OCI-LY7 (cell line): ENCODE data around the gene SMIM21. TPM values are rescaled to one million over a fixed set of nuclear protein-coding genes. Genes with fewer than 3 reads are reported as not detected.

Experiments used
- BruUV-seq: library from RNA; stranded (reverse); fragments of 400-500 nt; replicated peaks from 2 replicates; lab custom pipeline; 2021; lab: Mats Ljungman, UMichigan
- CTCF ChIA-PET: fragments of 300-600 bp; sonication (Branson Sonifier 250); formaldehyde crosslinking; loops from one replicate; lab custom pipeline; 2022; ENCODE audit warnings: antibody characterized with exemption; ENCODE audit not compliant: unreplicated experiment; lab: Charles Lee
- POLR2A ChIA-PET: fragments of 300-600 bp; sonication (Branson Sonifier 250); formaldehyde crosslinking; loops from one replicate; lab custom pipeline; 2022; ENCODE audit warnings: antibody characterized with exemption; lab: Charles Lee
- DNase-seq: peaks from one replicate; pipeline ENCODE4 v3.0.0-alpha.2; 2015; ENCODE audit warnings: low spot score
- H2AFZ ChIP-seq: fragments of 200-600 bp; sonication (generic), shearing (Covaris generic); 2 replicates; pipeline ENCODE4 v1.6.1; 2014; ENCODE audit warnings: mild to moderate bottlenecking, antibody characterized with exemption, low read length, moderate library complexity
- H3K27ac ChIP-seq: fragments of 200-600 bp; sonication (generic); 2 replicates; pipeline ENCODE4 v1.5.1; 2014; ENCODE audit warnings: mixed run types, low read depth, mild to moderate bottlenecking, moderate library complexity, low read length, inconsistent platforms; ENCODE audit not compliant: poor library complexity, severe bottlenecking
- H3K36me3 ChIP-seq: fragments of 200-600 bp; sonication (generic); 2 replicates; pipeline ENCODE4 v1.6.1; 2014; ENCODE audit warnings: mild to moderate bottlenecking, antibody characterized with exemption, low read length, moderate library complexity, mixed read lengths; ENCODE audit not compliant: insufficient read depth
- H3K4me1 ChIP-seq: fragments of 200-600 bp; sonication (generic); 2 replicates; pipeline ENCODE4 v1.5.1; 2014; ENCODE audit warnings: mild to moderate bottlenecking, low read length; ENCODE audit not compliant: insufficient read depth, poor library complexity, severe bottlenecking
- H3K4me2 ChIP-seq: fragments of 200-600 bp; sonication (generic); 2 replicates; pipeline ENCODE4 v1.6.1; 2014; ENCODE audit warnings: mild to moderate bottlenecking, low read length
- H3K4me3 ChIP-seq: fragments of 200-600 bp; sonication (generic); 2 replicates; pipeline ENCODE4 v1.5.1; 2014; ENCODE audit warnings: mild to moderate bottlenecking, low read depth, low read length; ENCODE audit not compliant: poor library complexity, severe bottlenecking
- H3K79me2 ChIP-seq: fragments of 200-600 bp; sonication (generic); 2 replicates; pipeline ENCODE4 v1.6.1; 2016; ENCODE audit warnings: low read depth, mild to moderate bottlenecking, low read length, moderate library complexity, mixed read lengths; ENCODE audit not compliant: insufficient read depth
- H3K9me2 ChIP-seq: fragments of 200-600 bp; sonication (generic); 2 replicates; pipeline ENCODE4 v1.6.1; 2016; ENCODE audit warnings: mild to moderate bottlenecking, low read length, mixed read lengths; ENCODE audit not compliant: insufficient read depth
- H3K9me3 ChIP-seq: fragments of 200-600 bp; sonication (generic); 2 replicates; pipeline ENCODE4 v1.6.1; 2014; ENCODE audit warnings: mild to moderate bottlenecking, mixed run types, low read length, mixed read lengths
- H4K20me1 ChIP-seq: fragments of 200-600 bp; sonication (generic); 2 replicates; pipeline ENCODE4 v1.6.1; 2014; ENCODE audit warnings: mild to moderate bottlenecking, antibody characterized with exemption, low read length, moderate library complexity, mixed read lengths; ENCODE audit not compliant: insufficient read depth
- CTCF ChIP-seq: fragments of 200-600 bp; sonication (generic); conservative IDR thresholded peaks from 2 replicates; pipeline ENCODE4 v1.5.1; 2014; ENCODE audit warnings: mild to moderate bottlenecking, antibody characterized with exemption, low read length, moderate library complexity, mixed read lengths
- EZH2phosphoT487 ChIP-seq: fragments of 200-600 bp; sonication (generic); IDR thresholded peaks from 2 replicates; pipeline ENCODE4 v1.6.1; 2018; ENCODE audit warnings: low read depth, borderline replicate concordance, mild to moderate bottlenecking, mixed run types, antibody characterized with exemption, low read length, moderate library complexity, mixed read lengths
- intact Hi-C: fragments of 100-400 bp; cut with micrococcal nuclease; formaldehyde crosslinking; loops from one replicate; pipeline ENCODE4 v1.10.0; 2022; ENCODE audit not compliant: unreplicated experiment
- total RNA-seq, 2 experiments: library from RNA; depleted of rRNA in 1 of 2; stranded (reverse); fragments of >200 nt in 1 of 2; shearing (Covaris generic) in 1 of 2; gene quantifications; 2 replicates each; pipeline ENCODE4 v1.2.3, GENCODE V29; 2014 to 2022

Gene SMIM21
- total RNA-seq, 2 experiments from 2014 or later = not detected

- DNase-seq = no peak
- no peaks in the 10 kb centered on the region for H4K20me1 ChIP-seq
- CTCF ChIA-PET = no interaction called here
- H3K9me2 ChIP-seq = no peaks in the 10 kb centered on the region
- intact Hi-C loops = no loop called here
- H3K36me3 ChIP-seq = no peaks in the 10 kb centered on the region
- H3K4me3 ChIP-seq = no peak overlapping the region
- no peak overlapping the region for H3K27ac ChIP-seq
- no peak overlapping the region for H2AFZ ChIP-seq
- TF ChIP-seq EZH2phosphoT487 (no peak), CTCF (0 out of 2 replicates have a peak, but pooled peaks have one; percentile 25)
- H3K4me1 ChIP-seq = no peaks in the 10 kb centered on the region
- H3K4me2 ChIP-seq = no peak overlapping the region
- no peaks in the 10 kb centered on the region for H3K9me3 ChIP-seq
- POLR2A ChIA-PET = interaction anchor here (0.6 kb wide), 1 partner anchor 64 kb away, joined by 3 read pairs; no protein-coding TSS in a partner anchor
- no TSS peak for BruUV-seq
- no peaks in the 10 kb centered on the region for H3K79me2 ChIP-seq
These were observed 61.7 kb downstream of the SMIM21 start for GRCh38 chr18:75365837-75366236.

GRCh38 chr18:75365254-75365629 lies 62.3 kb downstream of the SMIM21 start:
- Histone ChIP-seq H3K9me3 (no peaks in the 10 kb centered on the region), H4K20me1 (no peaks in the 10 kb centered on the region), H3K79me2 (no peaks in the 10 kb centered on the region), H3K4me1 (no peaks in the 10 kb centered on the region), H3K4me2 (no peak overlapping the region), H3K36me3 (no peaks in the 10 kb centered on the region), H2AFZ (no peak overlapping the region), H3K4me3 (no peak overlapping the region), H3K9me2 (no peaks in the 10 kb centered on the region), H3K27ac (no peak overlapping the region)
- ChIA-PET CTCF (no interaction called here), POLR2A (no interaction called here)
- no TSS peak for BruUV-seq
- no peak for DNase-seq
- intact Hi-C loops = no loop called here
- TF ChIP-seq CTCF (no peak), EZH2phosphoT487 (no peak)

GRCh38 chr18:75364512-75365253 lies 62.8 kb downstream of the SMIM21 start:
- H3K27ac ChIP-seq = no peak overlapping the region
- no peaks in the 10 kb centered on the region for H4K20me1 ChIP-seq
- ChIA-PET CTCF (no interaction called here), POLR2A (no interaction called here)
- no peak for TF ChIP-seq CTCF
- no TSS peak for BruUV-seq
- H3K4me3 ChIP-seq = no peak overlapping the region
- no peaks in the 10 kb centered on the region for H3K79me2 ChIP-seq
- no peaks in the 10 kb centered on the region for H3K4me1 ChIP-seq
- H3K4me2 ChIP-seq = no peak overlapping the region
- H2AFZ ChIP-seq = no peak overlapping the region
- no peaks in the 10 kb centered on the region for H3K9me2 ChIP-seq
- no peaks in the 10 kb centered on the region for H3K9me3 ChIP-seq
- H3K36me3 ChIP-seq = no peaks in the 10 kb centered on the region
- DNase-seq = no peak
- intact Hi-C loops = no loop called here
